K562 (cell line): ENCODE results near the gene HOXC12. TPM values are rescaled to one million over a fixed set of nuclear protein-coding genes. Genes with fewer than 3 reads are reported as not detected.

ENCODE experiments used
- ATAC-seq: fragments of 200-7000 bp; cut with Tn5 transposase; 3 replicates; pipeline ENCODE4 v1.9.1; 2020; ENCODE audit warnings: moderate library complexity
- BruUV-seq: library from RNA; stranded (reverse); fragments of 400-500 nt; replicated peaks from 2 replicates; lab custom pipeline; 2021; lab: Mats Ljungman, UMichigan
- CTCF ChIA-PET: fragments of 300-600 bp; formaldehyde crosslinking; extraction: SDS; loops from one replicate; lab custom pipeline; 2021; ENCODE audit warnings: low intra/inter-chr PET ratio; lab: Yijun Ruan, JAX
- POLR2A ChIA-PET: fragments of 300-600, 350-650 bp; sonication (Branson Sonifier 250); formaldehyde crosslinking; extraction: SDS; loops from one replicate; lab custom pipeline; 2021; ENCODE audit warnings: antibody characterized with exemption, inconsistent platforms; lab: Yijun Ruan, JAX
- DNase-seq, 4 experiments: peaks; one replicate each; pipeline versions ENCODE4 v3.0.0 to v3.0.0-alpha.2; 2011 to 2018; ENCODE audit warnings: low spot score in 3 of 4, mixed read lengths in 3 of 4; ENCODE audit errors: extremely low read depth in 1 of 4
- FAIRE-seq: peaks from 2 replicates; lab custom pipeline; 2011; peaks lifted over from hg19 to GRCh38; lab: Jason Lieb, UNC
- H2AFZ ChIP-seq: 2 replicates; pipeline ENCODE4 v1.6.0; 2011; ENCODE audit warnings: low read depth, low read length, control low read depth, inconsistent platforms
- H3K27ac ChIP-seq: fragments of 200-600 bp; 3 replicates; pipeline ENCODE4 v1.8.0; 2011; ENCODE audit warnings: low read depth, mild to moderate bottlenecking, control low read depth, inconsistent platforms, low read length, moderate library complexity, mixed read lengths; ENCODE audit errors: extremely low read depth
- H3K27me3 ChIP-seq, 2 experiments: fragments of 300-600 bp in 1 of 2; 2 replicates in 1 of 2; 3 replicates in 1 of 2; pipeline versions ENCODE4 v1.6.0 to v1.8.0; 2011; ENCODE audit warnings: inconsistent platforms in 2 of 2, low read length in 2 of 2, mild to moderate bottlenecking in 1 of 2, mixed read lengths in 1 of 2, moderate library complexity in 1 of 2; ENCODE audit not compliant: control insufficient read depth in 2 of 2, insufficient read depth in 2 of 2
- H3K36me3 ChIP-seq: fragments of 300-600 bp; 3 replicates; pipeline ENCODE4 v1.8.0; 2011; ENCODE audit warnings: mild to moderate bottlenecking, low read length, inconsistent platforms; ENCODE audit not compliant: control insufficient read depth, insufficient read depth
- H3K4me1 ChIP-seq, 2 experiments: fragments of 200-600 bp in 1 of 2; replicated peaks in 1 of 2; 2 replicates in 1 of 2; 3 replicates in 1 of 2; pipeline versions ENCODE4 v1.5.1 to v1.8.0; 2011; ENCODE audit warnings: inconsistent platforms in 2 of 2, low read length in 2 of 2, mild to moderate bottlenecking in 1 of 2, mixed read lengths in 1 of 2, moderate library complexity in 1 of 2; ENCODE audit not compliant: control insufficient read depth in 2 of 2, insufficient read depth in 2 of 2
- H3K4me2 ChIP-seq: 2 replicates; pipeline ENCODE4 v1.6.1; 2011; ENCODE audit warnings: low read length, control low read depth, inconsistent platforms, mixed read lengths; ENCODE audit not compliant: insufficient read depth
- H3K4me3 ChIP-seq: fragments of 200-600 bp; sonication (generic), shearing (Covaris generic); 2 replicates; pipeline ENCODE4 v1.5.1; 2016; ENCODE audit warnings: control low read depth, inconsistent platforms
- H3K79me2 ChIP-seq: fragments of 200-600 bp; 3 replicates; pipeline ENCODE4 v1.8.0; 2011; ENCODE audit warnings: low read length, inconsistent platforms; ENCODE audit not compliant: control insufficient read depth, insufficient read depth
- H3K9ac ChIP-seq, 2 experiments: 2 replicates each; pipeline versions ENCODE4 v1.6.0 to v1.6.1; 2011; ENCODE audit warnings: low read depth in 2 of 2, low read length in 2 of 2, control low read depth in 1 of 2, inconsistent platforms in 1 of 2, mild to moderate bottlenecking in 1 of 2, mixed read lengths in 1 of 2; ENCODE audit not compliant: insufficient read depth in 1 of 2
- H3K9me1 ChIP-seq: one replicate; pipeline ENCODE4 v1.6.0; 2011; ENCODE audit warnings: inconsistent platforms, mild to moderate bottlenecking, low read length, moderate library complexity; ENCODE audit not compliant: control insufficient read depth, insufficient read depth
- H3K9me3 ChIP-seq: replicated peaks from 2 replicates; pipeline ENCODE4 v1.5.1; 2011; ENCODE audit warnings: low read depth, low read length, inconsistent platforms; ENCODE audit not compliant: control insufficient read depth, insufficient read depth
- H4K20me1 ChIP-seq: replicated peaks from 2 replicates; pipeline ENCODE4 v1.6.1; 2011; ENCODE audit warnings: low read length, inconsistent platforms, mixed read lengths; ENCODE audit not compliant: control insufficient read depth, insufficient read depth
- ZBTB40 ChIP-seq, 2 experiments: fragments of 450-650 bp in 1 of 2; sonication (generic) in 1 of 2; formaldehyde crosslinking in 1 of 2; IDR thresholded peaks; 2 replicates each; pipeline versions ENCODE4 v1.7.1 to v1.9.0; 2016 to 2022; ENCODE audit warnings: inconsistent platforms in 1 of 2, mild to moderate bottlenecking in 1 of 2, missing genetic modification reagents in 1 of 2
- whole genome bisulfite sequencing: fragments of 100-300 bp; shearing (Covaris generic); methylation state at CpG from one replicate; pipeline ENCODE4 v1.1.6; 2016; ENCODE audit warnings: low coverage, mixed read lengths; ENCODE audit not compliant: insufficient coverage; ENCODE audit errors: missing lambda C conversion rate; 5-methylcytosine and 5-hydroxymethylcytosine counted together
- in situ Hi-C: fragments of 300-500 bp; cut with MboI; formaldehyde crosslinking; loops from 4 replicates; pipeline ENCODE4 v1.15.0; 2018; ENCODE audit warnings: inconsistent platforms, mixed read lengths
- intact Hi-C: fragments of 100-400 bp; cut with micrococcal nuclease; formaldehyde crosslinking; loops from 2 replicates; pipeline ENCODE4 v1.14.2; 2022
- polyA plus RNA-seq, 8 experiments: library from polyadenylated mRNA; depleted of rRNA in 4 of 8; stranded (reverse) in 5 of 8; unstranded in 3 of 8; fragments of >200 nt; fragmentation: Nextera tagmentation in 2 of 8; fragmentation: Illumina TruSeq in 1 of 8; extraction: Ambion mirVana in 2 of 8; extraction: Trizol in 1 of 8; gene quantifications; 2 replicates each; pipeline versions ENCODE4 v1.2.1 to v1.2.3, GENCODE V29; 2011 to 2014; ENCODE audit warnings: inconsistent platforms in 1 of 8, missing spikeins in 1 of 8
- total RNA-seq, 7 experiments: library from RNA; depleted of rRNA in 6 of 7; stranded (reverse); fragments of >200 nt in 6 of 7; fragmentation: Illumina TruSeq in 2 of 7; extraction: Trizol in 2 of 7; gene quantifications; 2 replicates each; pipeline versions ENCODE4 v1.2.1 to v1.2.3, GENCODE V29; 2011 to 2021; ENCODE audit warnings: low replicate concordance in 1 of 7

HOXC12 gene
- total and polyA plus RNA-seq, 9 of the 15 experiments (the other 6 are each of a cell fraction or from before 2014, with no cell fraction given) = 0.04 to 0.36 (median 0.11) TPM; not detected in 1

GRCh38 chr12:53932915-53933314 is 21.8 kb upstream of the HOXC12 start:
- H3K27ac ChIP-seq = no peak overlapping the region
- POLR2A ChIA-PET = interaction anchor here (0.7 to 1.2 kb wide), 2 partner anchors 16 to 233 kb away, joined by 3 read pairs; no protein-coding TSS in a partner anchor
- no peak for TF ChIP-seq ZBTB40 (IDR thresholded peaks at IDR 0.05)
- TF ChIP-seq ZBTB40 (CRISPR knock-in tag; IDR thresholded peaks at IDR 0.05) = no peak
- TF ChIP-seq, all 486 proteins: peak for 0
- DNase-seq = no peak
- H4K20me1 ChIP-seq = no peaks in the 10 kb centered on the region
- no peak overlapping the region for H3K9ac ChIP-seq
- 0% methylated on average over 4 of the region's 4 CpGs for WGBS
- intact Hi-C loops (no loop called here), in situ Hi-C loops (no loop called here)
- CTCF ChIA-PET = no interaction called here
- no TSS peak for BruUV-seq
- no peaks in the 10 kb centered on the region for H3K9me1 ChIP-seq
- H2AFZ ChIP-seq = no peak overlapping the region
- no peaks in the 10 kb centered on the region for H3K36me3 ChIP-seq
- no peak for FAIRE-seq
- no peak overlapping the region for H3K4me2 ChIP-seq
- H3K79me2 ChIP-seq = no peaks in the 10 kb centered on the region
- peaks cover 51 to 74% of the 10 kb centered on the region in 2 experiments for H3K27me3 ChIP-seq
- no peaks in the 10 kb centered on the region for H3K9me3 ChIP-seq
- H3K4me1 ChIP-seq = peaks cover 0 to 4% of the 10 kb centered on the region in 2 experiments; a peak in 2 of 5 replicates
- no peak overlapping the region for H3K4me3 ChIP-seq
- ATAC-seq = no peak
